ENCODE data around the gene ANKRD63. TPM values are rescaled to one million over a fixed set of nuclear protein-coding genes. Genes with fewer than 3 reads are reported as not detected.

ANKRD63 gene
- total RNA-seq, 1 experiment from 2014 or later = 1.2 TPM

DNA sequence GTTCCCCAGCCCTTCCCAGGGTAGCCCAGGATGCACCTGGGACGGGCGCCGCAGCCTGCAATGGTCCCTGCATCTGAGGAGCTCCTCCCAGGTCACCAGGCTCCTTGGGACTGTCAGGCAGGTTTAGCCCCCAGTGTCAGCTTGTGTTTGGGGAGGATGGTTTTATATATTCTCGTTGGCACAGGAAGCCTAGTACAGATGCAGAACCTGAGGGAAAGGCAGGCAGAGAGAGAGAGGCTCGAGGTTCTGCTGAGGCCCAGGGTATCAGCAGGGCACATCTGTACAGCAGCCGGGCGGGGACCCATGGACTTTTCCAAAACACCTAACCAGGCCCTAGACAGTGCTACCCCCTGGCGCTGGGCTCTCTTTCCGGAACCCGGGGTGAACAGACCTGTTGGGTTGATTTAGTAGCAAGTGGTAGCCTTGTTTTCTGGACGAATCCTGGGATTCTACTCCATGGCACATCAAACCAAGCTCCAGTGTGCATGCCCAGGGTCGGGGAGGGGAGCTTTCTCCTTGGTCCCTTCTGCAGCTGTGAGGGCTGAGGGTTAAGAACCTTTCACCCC lies 35.4 kb downstream of the ANKRD63 start:
- Histone ChIP-seq H3K4me1 (ENCODE audit: insufficient read depth, low read length) (peaks cover 43% of the 10 kb centered on the region), H3K9ac (ENCODE audit: low read length) (no peak overlapping the region), H3K4me3 (ENCODE audit: low read length) (no peak overlapping the region), H2AFZ (ENCODE audit: low read length) (no peak overlapping the region), H3K27me3 (ENCODE audit: low read length) (no peaks in the 10 kb centered on the region), H3K9me3 (ENCODE audit: low read length) (no peaks in the 10 kb centered on the region), H3K36me3 (ENCODE audit: low read depth, low read length) (no peaks in the 10 kb centered on the region), H4K20me1 (ENCODE audit: low read length) (no peaks in the 10 kb centered on the region), H3F3A (ENCODE audit: low read length, unreplicated experiment) (peaks cover 6% of the 10 kb centered on the region), H3K4me2 (ENCODE audit: low read length) (no peak overlapping the region), H3K9me2 (replicated peaks; ENCODE audit: low read length) (no peaks in the 10 kb centered on the region), H3K79me2 (ENCODE audit: low read length) (no peaks in the 10 kb centered on the region), H3K27ac (ENCODE audit: low read length) (no peak overlapping the region)
- DNase-seq = no peak
- BruUV-seq (replicated peaks) = no TSS peak
- intact Hi-C loops (cut with micrococcal nuclease) = no loop called here
- ATAC-seq = no peak
- TF ChIP-seq EZH2 (IDR thresholded peaks at IDR 0.05; ENCODE audit: low read length, unreplicated experiment) (no peak), EZH2phosphoT487 (IDR thresholded peaks at IDR 0.05; ENCODE audit: borderline replicate concordance, low read length) (no peak)
- TF ChIP-seq, protein P1, sequence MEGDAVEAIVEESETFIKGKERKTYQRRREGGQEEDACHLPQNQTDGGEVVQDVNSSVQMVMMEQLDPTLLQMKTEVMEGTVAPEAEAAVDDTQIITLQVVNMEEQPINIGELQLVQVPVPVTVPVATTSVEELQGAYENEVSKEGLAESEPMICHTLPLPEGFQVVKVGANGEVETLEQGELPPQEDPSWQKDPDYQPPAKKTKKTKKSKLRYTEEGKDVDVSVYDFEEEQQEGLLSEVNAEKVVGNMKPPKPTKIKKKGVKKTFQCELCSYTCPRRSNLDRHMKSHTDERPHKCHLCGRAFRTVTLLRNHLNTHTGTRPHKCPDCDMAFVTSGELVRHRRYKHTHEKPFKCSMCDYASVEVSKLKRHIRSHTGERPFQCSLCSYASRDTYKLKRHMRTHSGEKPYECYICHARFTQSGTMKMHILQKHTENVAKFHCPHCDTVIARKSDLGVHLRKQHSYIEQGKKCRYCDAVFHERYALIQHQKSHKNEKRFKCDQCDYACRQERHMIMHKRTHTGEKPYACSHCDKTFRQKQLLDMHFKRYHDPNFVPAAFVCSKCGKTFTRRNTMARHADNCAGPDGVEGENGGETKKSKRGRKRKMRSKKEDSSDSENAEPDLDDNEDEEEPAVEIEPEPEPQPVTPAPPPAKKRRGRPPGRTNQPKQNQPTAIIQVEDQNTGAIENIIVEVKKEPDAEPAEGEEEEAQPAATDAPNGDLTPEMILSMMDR (conservative IDR thresholded peaks at IDR 0.05; ENCODE audit: low read depth, low read length) = no peak
- ChIA-PET POLR2A (ENCODE audit: unreplicated experiment) (no interaction called here), CTCF (no interaction called here)

DNA sequence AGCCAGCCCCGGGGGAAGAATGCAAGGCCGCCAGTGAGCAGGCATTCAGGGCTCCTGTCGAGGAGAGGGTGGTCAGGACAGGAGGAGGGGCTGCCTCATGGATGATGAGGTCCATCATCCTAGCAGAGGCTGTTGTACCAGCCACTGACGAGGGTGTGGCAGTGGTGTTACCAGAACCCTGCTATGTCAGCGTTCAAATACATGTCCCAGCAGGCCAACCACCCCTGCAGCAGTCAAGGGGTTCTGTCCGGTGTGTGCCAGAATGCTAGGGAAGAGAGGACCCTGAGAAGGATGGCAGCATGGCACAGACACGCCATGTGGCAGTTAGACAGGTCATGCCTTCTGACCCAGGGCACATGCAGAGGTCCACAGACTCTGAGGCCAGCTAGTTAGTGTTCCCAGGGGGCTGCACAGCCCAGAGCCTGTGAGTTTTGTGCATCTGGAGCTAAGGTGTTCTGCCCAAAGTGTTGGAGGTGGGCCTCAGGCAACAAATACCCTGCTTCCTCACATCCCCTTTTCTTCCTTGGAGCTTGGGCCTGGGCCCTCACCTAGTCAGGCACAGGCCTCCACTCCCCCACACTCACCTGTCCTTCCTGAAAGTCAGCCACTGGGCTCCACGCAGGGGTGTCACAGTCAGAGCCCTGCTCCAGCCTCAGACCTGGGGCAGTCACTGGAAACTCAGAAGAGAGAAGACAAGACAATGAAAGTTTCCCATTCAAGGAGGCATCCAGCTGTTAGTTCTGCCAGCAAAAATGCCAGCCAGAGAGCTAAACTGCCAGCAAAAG lies 36.2 kb downstream of the ANKRD63 start:
- H3K27me3 ChIP-seq (ENCODE audit: low read length) = no peaks in the 10 kb centered on the region
- H3K9me3 ChIP-seq (ENCODE audit: low read length) = no peaks in the 10 kb centered on the region
- H3K4me2 ChIP-seq (ENCODE audit: low read length) = no peak overlapping the region
- H3K4me3 ChIP-seq (ENCODE audit: low read length) = no peak overlapping the region
- CTCF ChIA-PET = no interaction called here
- H3K79me2 ChIP-seq (ENCODE audit: low read length) = no peaks in the 10 kb centered on the region
- H2AFZ ChIP-seq (ENCODE audit: low read length) = no peak overlapping the region
- TF ChIP-seq, protein P1 (conservative IDR thresholded peaks at IDR 0.05; ENCODE audit: low read depth, low read length) = no peak
- TF ChIP-seq EZH2phosphoT487 (IDR thresholded peaks at IDR 0.05; ENCODE audit: borderline replicate concordance, low read length) = no peak
- no peak for TF ChIP-seq EZH2 (IDR thresholded peaks at IDR 0.05; ENCODE audit: low read length, unreplicated experiment)
- H3K9me2 ChIP-seq (replicated peaks; ENCODE audit: low read length) = no peaks in the 10 kb centered on the region
- no peaks in the 10 kb centered on the region for H3K36me3 ChIP-seq (ENCODE audit: low read depth, low read length)
- H3K9ac ChIP-seq (ENCODE audit: low read length) = no peak overlapping the region
- no peak overlapping the region for H3K27ac ChIP-seq (ENCODE audit: low read length)
- no peaks in the 10 kb centered on the region for H4K20me1 ChIP-seq (ENCODE audit: low read length)
- no TSS peak for BruUV-seq (replicated peaks)
- peaks cover 37% of the 10 kb centered on the region for H3K4me1 ChIP-seq (ENCODE audit: insufficient read depth, low read length)
- POLR2A ChIA-PET (ENCODE audit: unreplicated experiment) = no interaction called here
- intact Hi-C loops (cut with micrococcal nuclease) = no loop called here
- peaks cover 6% of the 10 kb centered on the region for H3F3A ChIP-seq (ENCODE audit: low read length, unreplicated experiment)
- DNase-seq = no peak
- no peak for ATAC-seq
